Common myeloid progenitor, CD34-positive (primary cell): ENCODE measurements around the gene PCYT1A.
"Not testable (repeated sequence)": the region's sequence is repeated elsewhere in the genome, so short reads cannot be mapped to it uniquely, and the experiment has no call there.

Experiments used
- CTCF ChIA-PET: fragments of 350-600 bp; sonication (Branson Sonifier 250); formaldehyde crosslinking; loops from one replicate; lab custom pipeline; 2021; ENCODE audit warnings: antibody characterized with exemption; lab: Charles Lee
- POLR2A ChIA-PET: fragments of 350-600 bp; sonication (Branson Sonifier 250); formaldehyde crosslinking; loops from one replicate; lab custom pipeline; 2021; ENCODE audit warnings: antibody characterized with exemption; lab: Charles Lee
- DNase-seq, 3 donors: peaks; one replicate each; pipeline versions ENCODE4 v3.0.0 to v3.0.0-alpha.2; 2013
- H3K27ac ChIP-seq, 2 experiments: 1 replicate in 1 of 2; 2 replicates in 1 of 2; pipeline ENCODE4 v1.7.0; 2013; ENCODE audit warnings: inconsistent platforms in 2 of 2, low read length in 2 of 2, mild to moderate bottlenecking in 2 of 2, low read depth in 1 of 2, moderate library complexity in 1 of 2; ENCODE audit not compliant: severe bottlenecking in 2 of 2, insufficient read depth in 1 of 2, poor library complexity in 1 of 2
- H3K27me3 ChIP-seq, 5 experiments: replicated peaks in 2 of 5; 1 replicate in 3 of 5; 2 replicates in 2 of 5; pipeline versions ENCODE4 v1.6.1 to v1.7.0; 2013; ENCODE audit warnings: low read length in 4 of 5, mild to moderate bottlenecking in 2 of 5, moderate library complexity in 2 of 5, inconsistent platforms in 1 of 5; ENCODE audit not compliant: insufficient read depth in 5 of 5, control insufficient read depth in 4 of 5
- H3K36me3 ChIP-seq, 4 experiments: 1 replicate in 2 of 4; 2 replicates in 2 of 4; pipeline versions ENCODE4 v1.6.1 to v1.7.0; 2013; ENCODE audit warnings: low read length in 3 of 4, control low read depth in 1 of 4, mild to moderate bottlenecking in 1 of 4; ENCODE audit not compliant: control insufficient read depth in 4 of 4, insufficient read depth in 4 of 4
- H3K4me1 ChIP-seq, 4 experiments: 1 replicate in 3 of 4; 2 replicates in 1 of 4; pipeline versions ENCODE4 v1.6.1 to v1.7.1; 2013; ENCODE audit warnings: low read length in 3 of 4, mild to moderate bottlenecking in 3 of 4, control low read depth in 1 of 4, inconsistent platforms in 1 of 4, moderate library complexity in 1 of 4; ENCODE audit not compliant: control insufficient read depth in 4 of 4, insufficient read depth in 4 of 4; ENCODE audit errors: control extremely low read depth in 1 of 4
- H3K4me3 ChIP-seq, 7 experiments: 1 replicate in 4 of 7; 2 replicates in 3 of 7; pipeline versions ENCODE4 v1.5.1 to v1.7.0; 2013; ENCODE audit warnings: mild to moderate bottlenecking in 7 of 7, low read length in 6 of 7, moderate library complexity in 6 of 7, inconsistent platforms in 2 of 7, low read depth in 2 of 7, control low read depth in 1 of 7; ENCODE audit not compliant: insufficient read depth in 4 of 7, control insufficient read depth in 1 of 7; ENCODE audit errors: extremely low read depth in 1 of 7
- H3K9me3 ChIP-seq, 5 experiments: 1 replicate in 4 of 5; 2 replicates in 1 of 5; pipeline versions ENCODE4 v1.6.1 to v1.7.1; 2013; ENCODE audit warnings: low read length in 4 of 5, mild to moderate bottlenecking in 2 of 5, inconsistent platforms in 1 of 5, low read depth in 1 of 5, moderate library complexity in 1 of 5; ENCODE audit not compliant: control insufficient read depth in 4 of 5, insufficient read depth in 2 of 5; ENCODE audit errors: control extremely low read depth in 1 of 5
- WGBS: methylation state at CpG from one replicate; pipeline ENCODE4 v1.1.5; 2013; ENCODE audit not compliant: insufficient coverage; 5-methylcytosine and 5-hydroxymethylcytosine counted together

The PCYT1A gene

GRCh38 chr3:196189566-196190347 is 97.8 kb downstream of the PCYT1A start:
- POLR2A ChIA-PET = no interaction called here

GRCh38 chr3:196186651-196187573 is 100.6 kb downstream of the PCYT1A start:
- Histone ChIP-seq H3K27me3 (no peaks in the 10 kb centered on the region), H3K27ac (peak overlapping the region; percentile 20 to 73), H3K4me3 (peak overlapping the region in 3 of 7 experiments; percentile 11 to 33 (median 30)), H3K4me1 (peaks cover 0 to 84% (median 41%) of the 10 kb centered on the region in 4 experiments), H3K36me3 (no peaks in the 10 kb centered on the region), H3K9me3 (no peaks in the 10 kb centered on the region)
- CTCF ChIA-PET = interaction anchor here (0.9 to 27.5 kb wide), 5 partner anchors 8 to 113 kb away, joined by 3 to 542 read pairs (median 4); no protein-coding TSS in a partner anchor
- 41% methylated on average over 16 of the region's 31 CpGs for WGBS
- peak in 2 of 3 donors; percentile 76 to 77 for DNase-seq
- POLR2A ChIA-PET = interaction anchor here (0.6 to 1.9 kb wide), 4 partner anchors 27 to 783 kb away, joined by 3 to 4 read pairs (median 3); no protein-coding TSS in a partner anchor

More at GRCh38 chr3:196189566-196190347, 97.8 kb downstream of the PCYT1A start:
- Histone ChIP-seq H3K27ac (no peak overlapping the region), H3K36me3 (no peaks in the 10 kb centered on the region), H3K4me3 (no peak overlapping the region), H3K4me1 (peaks cover 4 to 88% (median 50%) of the 10 kb centered on the region in 4 experiments), H3K9me3 (no peaks in the 10 kb centered on the region), H3K27me3 (no peaks in the 10 kb centered on the region)
- CTCF ChIA-PET = interaction anchor here (1.0 to 27.5 kb wide), 2 partner anchors 10 to 116 kb away, joined by 3 to 542 read pairs; no protein-coding TSS in a partner anchor
- no peak for DNase-seq
- 94% methylated on average over 5 of the region's 16 CpGs for WGBS

GRCh38 chr3:196184881-196185280 is 102.6 kb downstream of the PCYT1A start:
- Histone ChIP-seq H3K4me3 (no peak overlapping the region), H3K27me3 (no peaks in the 10 kb centered on the region), H3K9me3 (no peaks in the 10 kb centered on the region), H3K27ac (peak overlapping the region in 1 of 2 experiments; percentile 25), H3K4me1 (peaks cover 3 to 88% (median 51%) of the 10 kb centered on the region in 4 experiments), H3K36me3 (no peaks in the 10 kb centered on the region)
- ChIA-PET CTCF (interaction anchor here (2.5 to 27.5 kb wide), 3 partner anchors 10 to 111 kb away, joined by 5 to 542 read pairs (median 18); no protein-coding TSS in a partner anchor), POLR2A (no interaction called here)
- 94% methylated on average over 8 of the region's 15 CpGs for WGBS
- DNase-seq = no peak

GRCh38 chr3:196184169-196184432 is 103.4 kb downstream of the PCYT1A start:
- H3K27me3 ChIP-seq, H3K4me3 ChIP-seq, H3K36me3 ChIP-seq, DNase-seq, POLR2A ChIA-PET, H3K9me3 ChIP-seq, H3K27ac ChIP-seq: not testable (repeated sequence)
- WGBS = 93% methylated on average over 4 of the region's 4 CpGs
- CTCF ChIA-PET = interaction anchor here (1.8 to 27.5 kb wide), 3 partner anchors 9 to 110 kb away, joined by 5 to 542 read pairs (median 5); no protein-coding TSS in a partner anchor
- H3K4me1 ChIP-seq = peaks cover 6 to 90% (median 59%) of the 10 kb centered on the region in 4 experiments

- no peaks in the 10 kb centered on the region for H3K36me3 ChIP-seq
- CTCF ChIA-PET = interaction anchor here (1.0 to 27.5 kb wide), 4 partner anchors 9 to 107 kb away, joined by 7 to 542 read pairs (median 12); no protein-coding TSS in a partner anchor
- peak overlapping the region; percentile 58 to 85 for H3K27ac ChIP-seq
- 88% methylated on average over 7 of the region's 10 CpGs for WGBS
- H3K4me1 ChIP-seq = peaks cover 8 to 72% (median 52%) of the 10 kb centered on the region in 4 experiments
- POLR2A ChIA-PET = no interaction called here
- peak in 1 of 3 donors; percentile 49 for DNase-seq
- H3K4me3 ChIP-seq = peak overlapping the region in 1 of 7 experiments; percentile 9
- H3K9me3 ChIP-seq = no peaks in the 10 kb centered on the region
- H3K27me3 ChIP-seq = no peaks in the 10 kb centered on the region
These were observed 106.4 kb downstream of the PCYT1A start for GRCh38 chr3:196181127-196181546.

- no peaks in the 10 kb centered on the region for H3K9me3 ChIP-seq
- H3K27me3 ChIP-seq = no peaks in the 10 kb centered on the region
- CTCF ChIA-PET = interaction anchor here (1.0 to 27.5 kb wide), 7 partner anchors 10 to 106 kb away, joined by 3 to 542 read pairs (median 5); no protein-coding TSS in a partner anchor
- 91% methylated on average over 6 of the region's 9 CpGs for WGBS
- POLR2A ChIA-PET = interaction anchor here (1.0 to 1.3 kb wide), 3 partner anchors 10 to 99 kb away, joined by 3 read pairs; no protein-coding TSS in a partner anchor
- no peak for DNase-seq
- no peaks in the 10 kb centered on the region for H3K36me3 ChIP-seq
- H3K27ac ChIP-seq = peak overlapping the region in 1 of 2 experiments; percentile 85
- peak overlapping the region in 4 of 7 experiments; percentile 8 to 45 (median 26) for H3K4me3 ChIP-seq
- peaks cover 8 to 64% (median 51%) of the 10 kb centered on the region in 4 experiments for H3K4me1 ChIP-seq
These were observed 107.2 kb downstream of the PCYT1A start for GRCh38 chr3:196180346-196180745.
